WTC11 (cell line): ENCODE results near the gene EEIG1.

Experiments
- ETV6 ChIP-seq: sonication (generic); formaldehyde crosslinking; IDR thresholded peaks from 2 replicates; pipeline ENCODE4 v1.8.1; 2022; ENCODE audit warnings: mild to moderate bottlenecking, missing genetic modification reagents
- GABPB1 ChIP-seq: sonication (generic); formaldehyde crosslinking; IDR thresholded peaks from 2 replicates; pipeline ENCODE4 v1.8.1; 2023; ENCODE audit warnings: mild to moderate bottlenecking, missing genetic modification reagents
- TF ChIP-seq, protein P1 (sequence below): sonication (generic); formaldehyde crosslinking; IDR thresholded peaks from 2 replicates; pipeline ENCODE4 v1.8.1; 2022; ENCODE audit warnings: low read depth, missing genetic modification reagents, borderline replicate concordance
- TF ChIP-seq, protein P2 (sequence below): fragments of 200-600 bp; IDR thresholded peaks from 2 replicates; pipeline ENCODE4 v1.8.0; 2022; ENCODE audit warnings: antibody characterized with exemption
- TF ChIP-seq, protein P3 (sequence below): sonication (generic); formaldehyde crosslinking; IDR thresholded peaks from 2 replicates; pipeline ENCODE4 v1.8.0; 2022; ENCODE audit warnings: mild to moderate bottlenecking, missing genetic modification reagents
- TF ChIP-seq, protein P4 (sequence below): sonication (generic); formaldehyde crosslinking; IDR thresholded peaks from 2 replicates; pipeline ENCODE4 v1.8.1; 2023; ENCODE audit warnings: mild to moderate bottlenecking, missing genetic modification reagents
- TF ChIP-seq, protein P5 (sequence below): fragments of 250-450 bp; sonication (Bioruptor Pico); conservative IDR thresholded peaks from 2 replicates; pipeline ENCODE4 v1.9.0; 2021; ENCODE audit warnings: mild to moderate bottlenecking
- TF ChIP-seq, protein P6 (sequence below): sonication (generic); formaldehyde crosslinking; conservative IDR thresholded peaks from 2 replicates; pipeline ENCODE4 v1.8.1; 2022; ENCODE audit warnings: mild to moderate bottlenecking, missing genetic modification reagents

DNA sequence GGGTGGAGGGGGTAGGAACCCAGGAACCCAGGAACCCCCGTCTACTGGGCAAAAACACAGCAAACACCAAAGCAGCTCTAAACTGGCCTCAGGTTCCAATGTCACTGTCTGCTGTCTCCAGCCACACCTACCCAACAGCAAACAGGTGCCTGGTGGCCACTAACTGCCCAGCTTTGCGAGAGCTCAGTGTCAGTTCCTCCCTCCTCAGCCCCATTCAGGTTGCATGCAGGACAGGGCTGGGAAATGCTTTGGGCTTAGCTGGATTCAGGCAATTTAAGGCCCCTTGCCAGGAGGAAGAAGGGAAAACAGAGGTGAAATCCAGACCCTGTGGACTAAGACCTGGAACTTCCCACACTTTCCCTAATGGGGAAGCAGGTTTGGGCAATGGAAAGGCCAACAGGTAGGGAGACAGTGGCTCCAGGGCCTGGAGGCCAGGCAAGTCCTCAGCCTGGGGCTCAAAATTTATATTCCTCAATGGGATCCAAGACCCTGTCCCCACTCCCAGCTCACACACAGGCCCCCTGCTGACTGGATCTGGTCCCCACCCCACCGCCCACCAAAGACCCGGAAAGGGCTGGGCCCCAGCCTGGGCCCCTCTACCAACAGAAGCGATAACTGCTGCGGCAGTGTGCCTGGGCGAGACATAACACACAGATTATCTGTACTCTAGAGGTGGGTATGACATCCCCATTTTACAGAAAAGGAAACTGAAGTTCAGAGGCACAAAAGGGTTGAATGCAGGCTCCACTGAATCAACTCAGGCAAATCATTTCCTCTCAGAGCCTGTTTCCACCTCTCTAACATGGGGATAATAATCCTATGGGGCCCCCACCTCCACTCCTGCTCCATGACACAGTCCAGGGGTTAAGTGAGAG lies 3.5 kb downstream of the EEIG1 start:
- TF ChIP-seq, protein P1, sequence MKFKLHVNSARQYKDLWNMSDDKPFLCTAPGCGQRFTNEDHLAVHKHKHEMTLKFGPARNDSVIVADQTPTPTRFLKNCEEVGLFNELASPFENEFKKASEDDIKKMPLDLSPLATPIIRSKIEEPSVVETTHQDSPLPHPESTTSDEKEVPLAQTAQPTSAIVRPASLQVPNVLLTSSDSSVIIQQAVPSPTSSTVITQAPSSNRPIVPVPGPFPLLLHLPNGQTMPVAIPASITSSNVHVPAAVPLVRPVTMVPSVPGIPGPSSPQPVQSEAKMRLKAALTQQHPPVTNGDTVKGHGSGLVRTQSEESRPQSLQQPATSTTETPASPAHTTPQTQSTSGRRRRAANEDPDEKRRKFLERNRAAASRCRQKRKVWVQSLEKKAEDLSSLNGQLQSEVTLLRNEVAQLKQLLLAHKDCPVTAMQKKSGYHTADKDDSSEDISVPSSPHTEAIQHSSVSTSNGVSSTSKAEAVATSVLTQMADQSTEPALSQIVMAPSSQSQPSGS (CRISPR knock-in tag): no peak
- no peak for TF ChIP-seq GABPB1 (CRISPR knock-in tag)
- TF ChIP-seq ETV6 (CRISPR knock-in tag): no peak
- TF ChIP-seq, protein P2, sequence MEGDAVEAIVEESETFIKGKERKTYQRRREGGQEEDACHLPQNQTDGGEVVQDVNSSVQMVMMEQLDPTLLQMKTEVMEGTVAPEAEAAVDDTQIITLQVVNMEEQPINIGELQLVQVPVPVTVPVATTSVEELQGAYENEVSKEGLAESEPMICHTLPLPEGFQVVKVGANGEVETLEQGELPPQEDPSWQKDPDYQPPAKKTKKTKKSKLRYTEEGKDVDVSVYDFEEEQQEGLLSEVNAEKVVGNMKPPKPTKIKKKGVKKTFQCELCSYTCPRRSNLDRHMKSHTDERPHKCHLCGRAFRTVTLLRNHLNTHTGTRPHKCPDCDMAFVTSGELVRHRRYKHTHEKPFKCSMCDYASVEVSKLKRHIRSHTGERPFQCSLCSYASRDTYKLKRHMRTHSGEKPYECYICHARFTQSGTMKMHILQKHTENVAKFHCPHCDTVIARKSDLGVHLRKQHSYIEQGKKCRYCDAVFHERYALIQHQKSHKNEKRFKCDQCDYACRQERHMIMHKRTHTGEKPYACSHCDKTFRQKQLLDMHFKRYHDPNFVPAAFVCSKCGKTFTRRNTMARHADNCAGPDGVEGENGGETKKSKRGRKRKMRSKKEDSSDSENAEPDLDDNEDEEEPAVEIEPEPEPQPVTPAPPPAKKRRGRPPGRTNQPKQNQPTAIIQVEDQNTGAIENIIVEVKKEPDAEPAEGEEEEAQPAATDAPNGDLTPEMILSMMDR: no peak
- TF ChIP-seq, protein P3, sequence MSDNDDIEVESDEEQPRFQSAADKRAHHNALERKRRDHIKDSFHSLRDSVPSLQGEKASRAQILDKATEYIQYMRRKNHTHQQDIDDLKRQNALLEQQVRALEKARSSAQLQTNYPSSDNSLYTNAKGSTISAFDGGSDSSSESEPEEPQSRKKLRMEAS (CRISPR knock-in tag): no peak
- TF ChIP-seq, protein P4, sequence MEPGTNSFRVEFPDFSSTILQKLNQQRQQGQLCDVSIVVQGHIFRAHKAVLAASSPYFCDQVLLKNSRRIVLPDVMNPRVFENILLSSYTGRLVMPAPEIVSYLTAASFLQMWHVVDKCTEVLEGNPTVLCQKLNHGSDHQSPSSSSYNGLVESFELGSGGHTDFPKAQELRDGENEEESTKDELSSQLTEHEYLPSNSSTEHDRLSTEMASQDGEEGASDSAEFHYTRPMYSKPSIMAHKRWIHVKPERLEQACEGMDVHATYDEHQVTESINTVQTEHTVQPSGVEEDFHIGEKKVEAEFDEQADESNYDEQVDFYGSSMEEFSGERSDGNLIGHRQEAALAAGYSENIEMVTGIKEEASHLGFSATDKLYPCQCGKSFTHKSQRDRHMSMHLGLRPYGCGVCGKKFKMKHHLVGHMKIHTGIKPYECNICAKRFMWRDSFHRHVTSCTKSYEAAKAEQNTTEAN (CRISPR knock-in tag): no peak
- TF ChIP-seq, protein P5, sequence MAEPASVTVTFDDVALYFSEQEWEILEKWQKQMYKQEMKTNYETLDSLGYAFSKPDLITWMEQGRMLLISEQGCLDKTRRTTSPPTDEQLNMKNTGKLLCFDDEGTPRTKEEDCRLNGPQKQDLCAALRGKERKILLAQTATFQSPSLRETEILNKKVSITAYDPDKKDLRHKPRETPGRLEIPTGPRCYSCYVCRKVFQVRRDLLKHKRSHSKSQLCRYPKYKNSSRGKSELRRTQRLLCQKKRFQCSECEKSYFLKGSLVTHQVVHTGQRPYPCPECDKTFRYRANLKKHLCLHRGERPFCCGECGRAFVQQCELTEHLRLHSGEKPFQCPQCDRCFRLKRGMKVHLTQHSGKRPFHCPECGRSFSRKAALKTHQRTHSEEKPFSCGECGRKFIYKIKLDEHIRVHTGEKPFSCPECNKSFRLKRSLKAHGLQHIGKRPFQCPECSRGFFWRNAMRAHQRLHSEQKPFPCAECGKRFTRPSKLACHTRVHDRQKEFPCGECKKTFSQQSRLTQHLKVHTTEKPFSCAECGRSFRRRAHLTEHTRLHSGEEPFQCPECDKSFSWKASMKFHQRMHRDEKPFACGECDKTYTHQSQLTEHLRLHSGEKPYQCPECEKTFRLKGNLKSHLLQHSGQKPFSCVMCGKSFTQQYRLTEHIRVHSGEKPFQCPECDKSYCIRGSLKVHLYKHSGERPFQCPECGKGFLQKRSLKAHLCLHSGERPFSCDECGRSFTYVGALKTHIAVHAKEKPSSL (CRISPR knock-in tag): no peak
- TF ChIP-seq, protein P6, sequence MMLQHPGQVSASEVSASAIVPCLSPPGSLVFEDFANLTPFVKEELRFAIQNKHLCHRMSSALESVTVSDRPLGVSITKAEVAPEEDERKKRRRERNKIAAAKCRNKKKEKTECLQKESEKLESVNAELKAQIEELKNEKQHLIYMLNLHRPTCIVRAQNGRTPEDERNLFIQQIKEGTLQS (CRISPR knock-in tag): no peak
